ENCODE results near the gene ILKAP. TPM values are rescaled to one million over a fixed set of nuclear protein-coding genes. Genes with fewer than 3 reads are reported as not detected.

ILKAP gene
- total RNA-seq, 4 donors from 2014 or later: 9.2 to 78.0 (median 29.1) TPM

- Histone ChIP-seq H3K9me3 (no peaks in the 10 kb centered on the region), H3K4me1 (peaks cover 0 to 4% of the 10 kb centered on the region in 2 donors), H3K36me3 (no peaks in the 10 kb centered on the region), H3K27ac (no peak overlapping the region), H3K4me3 (no peak overlapping the region), H3K27me3 (no peaks in the 10 kb centered on the region)
- no peak for DNase-seq
- TF ChIP-seq CTCF (IDR thresholded peaks at IDR 0.05) (no peak), POLR2A (IDR thresholded peaks at IDR 0.05) (no peak)
- intact Hi-C loops (cut with DNase I; ENCODE audit: low total_unique reads): no loop called here
Observed at GRCh38 chr2:238224356-238225035, 21.0 kb upstream of the ILKAP start.

- Histone ChIP-seq H3K4me1 (peaks cover 0 to 4% of the 10 kb centered on the region in 2 donors), H3K36me3 (no peaks in the 10 kb centered on the region), H3K27me3 (no peaks in the 10 kb centered on the region), H3K27ac (peak overlapping the region; percentile 85 to 87), H3K9me3 (no peaks in the 10 kb centered on the region), H3K4me3 (peak overlapping the region; percentile 22 to 25)
- peak; percentile 49 to 66 for DNase-seq
- TF ChIP-seq POLR2A (IDR thresholded peaks at IDR 0.05): peak; percentile 50 to 69
- peak in 1 of 4 experiments; percentile 5 for TF ChIP-seq CTCF (IDR thresholded peaks at IDR 0.05)
- intact Hi-C loops (cut with DNase I; ENCODE audit: low total_unique reads): no loop called here
Observed at GRCh38 chr2:238220892-238221521, 17.5 kb upstream of the ILKAP start.

GRCh38 chr2:238220274-238220891 is 16.9 kb upstream of the ILKAP start:
- intact Hi-C loops (cut with DNase I; ENCODE audit: low total_unique reads): no loop called here
- TF ChIP-seq POLR2A (IDR thresholded peaks at IDR 0.05) (no peak), CTCF (IDR thresholded peaks at IDR 0.05) (no peak)
- H3K27ac ChIP-seq: peak overlapping the region; percentile 85 to 87
- peaks cover 0 to 4% of the 10 kb centered on the region in 2 donors for H3K4me1 ChIP-seq
- H3K9me3 ChIP-seq: no peaks in the 10 kb centered on the region
- H3K36me3 ChIP-seq: no peaks in the 10 kb centered on the region
- no peak for DNase-seq
- H3K4me3 ChIP-seq: no peak overlapping the region
- no peaks in the 10 kb centered on the region for H3K27me3 ChIP-seq

- TF ChIP-seq POLR2A (IDR thresholded peaks at IDR 0.05): no peak
- TF ChIP-seq CTCF (IDR thresholded peaks at IDR 0.05): no peak
- H3K27ac ChIP-seq: no peak overlapping the region
- peaks cover 0 to 4% of the 10 kb centered on the region in 2 donors for H3K4me1 ChIP-seq
- no peaks in the 10 kb centered on the region for H3K27me3 ChIP-seq
- no peak overlapping the region for H3K4me3 ChIP-seq
- intact Hi-C loops (cut with DNase I; ENCODE audit: low total_unique reads): no loop called here
- H3K36me3 ChIP-seq: no peaks in the 10 kb centered on the region
- no peaks in the 10 kb centered on the region for H3K9me3 ChIP-seq
- no peak for DNase-seq
Observed at GRCh38 chr2:238216651-238217184, 13.2 kb upstream of the ILKAP start.

GRCh38 chr2:238207006-238207405 is 3.5 kb upstream of the ILKAP start:
- Histone ChIP-seq H3K4me3 (no peak overlapping the region), H3K27me3 (no peaks in the 10 kb centered on the region), H3K36me3 (no peaks in the 10 kb centered on the region), H3K27ac (no peak overlapping the region), H3K9me3 (no peaks in the 10 kb centered on the region), H3K4me1 (no peaks in the 10 kb centered on the region)
- no peak for TF ChIP-seq CTCF (IDR thresholded peaks at IDR 0.05)
- no peak for TF ChIP-seq POLR2A (IDR thresholded peaks at IDR 0.05)
- intact Hi-C loops (cut with DNase I; ENCODE audit: low total_unique reads): loop anchor here (10.0 kb wide), 1 partner anchor 58 kb away; no protein-coding TSS in a partner anchor
- DNase-seq: no peak
